Measurements from ENCODE around the gene LRFN2.

LRFN2 gene

DNA sequence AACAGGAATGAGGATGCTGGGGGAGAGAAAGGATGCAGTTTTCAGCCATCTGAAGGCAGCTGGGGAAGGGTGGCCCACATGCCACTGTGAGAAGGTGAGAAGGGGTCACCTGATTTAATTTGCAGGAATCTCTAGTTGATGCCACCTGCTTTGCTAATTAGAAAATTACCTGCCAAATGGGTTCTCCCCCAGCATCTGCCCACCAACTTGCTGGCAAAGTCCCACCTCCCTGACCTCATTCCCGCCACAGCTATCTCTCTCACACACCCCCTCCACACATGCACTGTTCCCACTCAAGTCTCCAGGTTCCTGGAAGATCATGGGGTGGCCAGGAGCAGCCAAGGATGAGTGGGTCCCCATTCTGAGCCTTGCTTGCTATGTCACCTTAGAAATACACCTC, 70.7 kb downstream of the LRFN2 start:
- no peak for DNase-seq (ENCODE audit: low read depth)

DNA sequence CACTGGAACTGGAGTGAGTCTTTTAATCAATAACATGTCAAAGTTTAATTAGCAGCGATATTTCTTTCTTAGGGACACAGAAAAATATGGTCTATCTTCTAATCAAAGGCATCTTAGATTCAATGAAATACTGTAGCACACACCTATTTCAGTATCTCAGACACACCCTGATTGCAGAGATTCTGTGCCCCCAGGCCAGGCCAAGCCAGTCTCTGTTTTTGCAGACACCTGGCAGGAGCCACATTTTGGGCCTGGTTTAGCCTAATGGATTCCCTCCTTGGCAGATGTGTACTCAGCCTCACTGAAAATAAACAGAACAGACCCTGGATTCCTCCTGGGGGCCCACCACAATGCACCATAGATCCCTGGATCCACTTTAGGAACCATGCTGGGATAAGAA, 74.8 kb downstream of the LRFN2 start:
- no peak for DNase-seq (ENCODE audit: low read depth)

DNA sequence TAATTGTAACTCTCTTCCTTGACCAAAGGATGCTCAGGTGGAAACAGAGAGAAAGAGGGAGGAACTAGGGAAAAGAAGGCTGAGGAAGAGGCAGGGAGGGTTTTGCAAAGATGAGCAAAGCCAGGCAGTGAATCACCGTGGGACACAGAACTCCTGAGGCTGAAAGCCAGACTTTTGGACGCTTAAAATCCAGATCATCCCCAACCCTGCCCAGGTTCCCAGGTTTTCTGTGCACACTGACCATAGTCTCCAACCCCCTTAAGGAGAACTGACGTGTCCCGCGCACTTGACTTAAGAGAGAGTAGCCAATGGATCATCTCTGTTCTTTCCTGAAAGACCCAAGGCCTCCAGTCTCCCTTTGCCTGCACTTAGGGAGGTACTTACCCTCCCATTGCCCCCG, 75.3 kb downstream of the LRFN2 start:
- no peak for DNase-seq (ENCODE audit: low read depth)

DNA sequence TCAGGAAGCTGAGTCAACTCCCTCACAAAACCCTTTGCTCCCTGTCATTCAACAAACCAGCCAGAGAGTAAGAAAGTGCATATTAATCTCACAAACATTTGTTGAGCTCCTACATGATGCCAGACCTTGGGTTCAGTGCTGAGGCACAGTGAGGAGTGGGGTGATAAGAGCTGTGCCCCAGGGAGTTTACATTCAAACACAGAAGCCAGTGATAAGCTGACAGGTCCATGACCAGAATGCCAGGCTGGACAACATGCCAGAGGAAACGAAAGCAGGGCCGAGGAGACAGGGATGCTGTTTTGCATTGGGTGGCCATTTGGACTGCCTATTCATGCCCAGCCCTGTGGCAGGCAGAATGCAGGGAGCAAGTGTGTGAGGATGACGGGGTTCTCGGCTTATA, 76.7 kb downstream of the LRFN2 start:
- no peak for DNase-seq (ENCODE audit: low read depth)

DNA sequence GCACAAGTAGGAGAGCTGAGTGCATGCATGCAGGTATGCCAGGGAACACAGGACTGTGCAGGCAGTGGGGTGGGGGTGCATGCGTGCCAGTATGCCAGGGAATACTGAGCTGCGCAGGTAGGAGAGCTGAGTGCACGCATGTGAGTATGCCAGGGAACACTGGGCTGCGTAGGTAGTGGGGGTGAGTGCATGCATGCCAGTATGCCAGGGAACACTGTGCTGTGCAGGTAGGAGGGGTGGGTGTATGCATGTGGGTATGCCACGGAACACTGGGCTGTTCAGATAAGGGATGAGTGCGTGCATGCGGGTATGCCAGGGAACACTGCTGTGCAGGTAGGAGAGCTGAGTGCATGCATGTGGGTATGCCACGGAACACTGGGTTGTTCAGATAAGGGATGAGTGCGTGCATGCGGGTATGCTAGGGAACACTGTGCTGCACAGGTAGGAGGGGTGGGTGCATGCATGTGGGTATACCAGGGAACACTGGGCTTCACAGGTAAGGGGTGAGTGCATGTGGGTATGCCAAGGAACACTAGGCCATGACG, 77.4 kb downstream of the LRFN2 start:
- DNase-seq (ENCODE audit: low read depth), result no peak

DNA sequence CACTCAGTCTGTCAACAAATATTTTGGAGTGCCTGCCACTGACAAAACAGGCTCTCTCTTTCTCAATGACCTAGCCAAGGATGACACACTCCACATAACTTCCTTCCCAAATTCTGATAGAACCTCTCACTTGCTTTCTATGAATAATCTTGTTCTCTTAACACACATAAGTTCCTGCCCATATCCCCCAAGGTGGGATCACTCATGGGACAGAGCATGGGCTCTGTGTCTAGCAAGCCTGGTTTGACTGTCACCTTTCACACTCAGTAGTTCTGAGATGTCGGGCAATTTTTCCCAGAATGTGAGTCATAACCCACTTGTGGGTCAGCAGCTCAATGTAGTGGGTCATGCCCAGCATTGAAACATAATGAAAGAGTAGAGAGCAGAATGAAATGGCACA, 78.1 kb downstream of the LRFN2 start:
- DNase-seq (ENCODE audit: low read depth), result no peak

DNA sequence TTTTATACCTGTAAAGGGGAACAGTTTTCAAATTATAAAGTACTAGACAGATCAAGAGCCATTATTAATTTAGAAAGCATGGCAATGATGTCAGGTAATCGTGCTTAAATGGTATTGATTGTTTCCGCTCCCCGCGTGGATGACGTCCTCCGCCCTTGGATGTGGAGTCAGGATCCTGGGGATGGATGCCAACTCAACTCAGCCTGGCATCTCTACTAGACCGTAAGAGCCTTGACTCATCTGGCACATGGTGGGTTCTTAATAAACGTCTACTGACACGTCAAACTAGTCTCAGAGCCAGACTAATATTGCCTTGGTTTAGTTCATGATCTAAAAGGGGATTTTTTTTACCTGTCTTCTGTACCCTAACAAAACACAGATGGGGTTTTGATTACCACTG, 80.2 kb downstream of the LRFN2 start:
- no peak for DNase-seq (ENCODE audit: low read depth)

DNA sequence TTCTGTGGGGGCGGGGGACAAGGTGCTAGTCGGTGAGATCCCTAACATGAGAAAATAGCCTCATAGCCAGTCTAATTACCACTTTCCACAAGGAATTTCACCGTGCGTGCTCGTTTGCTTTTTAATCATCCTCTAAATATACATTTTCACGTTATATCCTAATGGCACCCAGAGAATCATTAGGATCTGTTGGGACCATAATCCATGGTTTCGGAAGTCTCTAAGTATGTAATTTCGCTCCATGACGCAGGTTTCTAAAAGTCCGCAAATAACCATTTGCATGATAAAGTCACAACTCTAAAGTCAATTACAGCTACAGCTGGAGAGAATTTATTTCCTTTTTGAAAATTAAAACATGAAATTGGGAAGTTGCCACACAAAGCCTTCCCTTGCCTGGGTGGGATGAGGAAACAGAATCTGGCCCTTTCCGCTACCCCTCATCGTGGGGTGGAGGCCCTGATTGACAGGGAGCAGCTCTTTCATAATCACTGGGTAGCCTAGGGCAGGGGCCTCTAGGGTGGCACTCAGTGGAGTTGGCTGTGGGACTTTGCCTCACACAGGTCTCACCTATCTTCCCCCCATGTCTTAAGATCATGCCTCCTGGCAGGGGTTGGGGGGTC, 81.9 kb downstream of the LRFN2 start:
- no peak for DNase-seq (ENCODE audit: low read depth)

DNA sequence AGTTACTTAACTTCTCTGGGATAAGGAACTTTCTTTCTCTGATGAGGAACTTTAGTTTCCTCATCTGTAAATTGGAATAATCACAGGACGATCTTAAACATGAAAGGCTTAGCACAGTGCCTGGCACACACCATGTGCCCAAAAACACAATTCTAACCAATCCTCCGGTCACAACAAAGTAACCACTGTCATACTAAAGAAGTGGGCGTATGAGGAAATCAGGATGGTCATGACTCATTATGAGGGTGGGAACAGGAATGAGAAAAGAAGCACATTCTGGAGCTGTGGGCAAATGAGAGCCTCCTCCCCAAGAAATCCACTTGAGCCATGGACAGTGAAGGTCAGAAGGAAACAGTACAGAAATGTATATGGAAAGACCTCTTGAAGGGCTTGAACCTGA, 82.9 kb downstream of the LRFN2 start:
- no peak for DNase-seq (ENCODE audit: low read depth)

DNA sequence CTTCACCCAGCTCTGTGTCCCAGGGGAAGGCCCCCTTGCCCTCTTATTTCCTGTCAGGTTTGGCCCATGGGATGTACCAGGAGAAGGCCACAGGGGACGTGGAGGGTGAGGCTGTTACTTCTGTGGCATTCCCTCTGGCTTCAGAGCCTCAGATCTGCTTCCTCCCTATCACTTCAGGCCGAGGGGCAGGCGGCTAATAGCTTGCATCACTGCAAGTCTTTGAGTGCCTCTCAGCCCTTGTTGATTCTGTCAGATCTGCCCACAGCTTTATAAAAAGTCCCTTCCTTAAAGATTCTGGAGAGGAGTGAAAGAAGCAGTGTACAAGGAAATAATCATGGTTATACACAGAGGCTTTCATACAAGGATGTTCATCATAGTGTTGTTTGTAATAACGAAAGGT, 86.9 kb downstream of the LRFN2 start:
- no peak for DNase-seq (ENCODE audit: low read depth)

DNA sequence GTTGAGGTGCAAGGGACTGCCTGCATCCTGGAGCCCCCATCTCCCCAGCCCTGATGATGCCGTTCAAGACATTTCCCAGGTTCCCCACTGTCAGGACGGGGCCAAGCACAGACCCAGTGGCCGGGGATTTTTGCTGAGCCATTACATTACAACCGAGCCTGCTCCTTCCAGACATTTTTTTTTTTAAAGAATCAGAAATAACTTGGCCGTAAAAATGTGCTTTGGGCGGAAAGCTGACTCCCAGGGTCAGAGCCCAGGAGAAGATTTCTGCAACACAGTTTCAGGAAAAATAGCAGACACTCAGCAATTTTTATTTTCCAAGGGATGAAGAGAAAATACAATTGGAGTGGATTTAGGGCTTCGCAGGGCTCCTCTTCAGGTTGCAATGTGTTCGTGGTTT, 87.9 kb downstream of the LRFN2 start:
- DNase-seq (ENCODE audit: low read depth), result no peak

DNA sequence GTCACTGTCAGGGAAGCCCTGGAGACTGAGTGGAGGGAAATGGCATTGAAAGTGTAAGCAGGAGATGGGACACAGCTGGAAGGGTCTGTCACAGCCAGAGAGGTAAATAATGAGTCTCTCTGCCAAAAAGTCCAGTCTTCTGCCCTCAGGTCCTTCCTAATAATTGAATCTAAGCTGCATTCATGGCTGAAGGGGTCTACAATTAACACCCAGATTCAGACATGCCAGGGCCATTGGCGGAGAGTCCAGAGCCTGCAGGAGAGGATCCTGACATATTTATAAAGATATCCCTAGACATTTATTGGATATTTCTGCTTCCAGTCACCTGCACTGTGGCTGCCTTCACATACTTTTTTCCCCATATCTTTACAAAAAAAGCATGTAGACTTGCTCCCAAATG, 89.0 kb downstream of the LRFN2 start:
- no peak for DNase-seq (ENCODE audit: low read depth)

DNA sequence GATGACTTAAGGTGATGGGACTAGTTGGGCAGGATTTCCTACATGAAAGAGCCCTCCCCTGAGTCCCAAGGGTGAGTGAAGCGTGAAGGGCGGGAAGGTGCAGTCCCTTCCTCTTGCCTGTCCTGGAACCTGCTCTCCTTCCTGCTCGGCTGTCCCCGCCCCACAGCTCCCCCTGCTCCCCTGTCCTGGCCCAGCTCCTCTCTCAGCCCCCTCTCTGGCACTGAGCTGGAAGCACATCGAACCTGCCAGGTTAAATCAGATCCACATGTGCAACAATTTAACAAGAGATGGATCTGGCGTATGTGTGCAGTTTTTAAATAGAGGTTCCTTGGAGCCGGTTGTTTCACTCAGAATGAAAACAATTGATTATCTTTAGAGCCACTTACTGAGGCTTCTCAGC, 95.0 kb downstream of the LRFN2 start:
- no peak for DNase-seq (ENCODE audit: low read depth)

DNA sequence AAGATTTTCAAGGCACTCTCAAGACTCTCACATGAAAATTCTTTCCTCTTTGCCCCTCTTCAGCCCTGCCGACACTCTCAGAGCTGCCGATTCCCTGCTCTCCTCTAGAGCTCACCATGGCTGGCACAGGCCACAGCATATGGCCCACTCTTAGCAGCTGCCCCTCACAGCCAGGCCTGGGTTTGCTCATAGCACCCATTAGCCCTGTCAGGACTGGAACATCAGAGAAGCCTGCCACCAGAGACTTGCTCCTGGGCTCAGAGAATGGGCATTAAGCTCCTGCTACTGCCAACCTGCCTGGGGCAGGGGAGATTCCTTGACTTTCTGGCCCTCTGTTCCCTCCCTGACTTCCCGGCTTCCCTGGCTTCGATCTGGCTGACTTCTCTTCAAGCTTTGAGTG, 96.7 kb downstream of the LRFN2 start:
- DNase-seq (ENCODE audit: low read depth), result no peak

DNA sequence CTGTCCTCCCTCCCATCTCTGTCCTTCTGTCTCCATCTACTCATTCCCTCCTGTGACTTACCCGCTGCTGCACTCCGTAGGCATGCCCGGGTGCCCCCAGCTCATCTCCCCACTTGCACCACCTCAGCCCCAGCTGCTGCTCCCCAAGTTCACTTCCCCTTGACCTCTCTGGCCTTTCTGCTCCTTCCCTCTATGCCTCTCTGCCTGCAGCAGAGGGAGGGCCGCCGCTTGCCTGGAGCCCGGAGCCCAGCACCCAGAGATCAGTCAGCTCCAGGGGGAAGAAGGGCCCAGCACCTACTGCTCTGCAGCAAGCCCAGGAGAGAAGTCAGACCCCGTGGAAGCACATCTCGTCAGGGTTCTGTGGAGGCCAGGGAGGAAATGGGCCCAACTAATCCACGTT, 97.4 kb downstream of the LRFN2 start:
- no peak for DNase-seq (ENCODE audit: low read depth)

DNA sequence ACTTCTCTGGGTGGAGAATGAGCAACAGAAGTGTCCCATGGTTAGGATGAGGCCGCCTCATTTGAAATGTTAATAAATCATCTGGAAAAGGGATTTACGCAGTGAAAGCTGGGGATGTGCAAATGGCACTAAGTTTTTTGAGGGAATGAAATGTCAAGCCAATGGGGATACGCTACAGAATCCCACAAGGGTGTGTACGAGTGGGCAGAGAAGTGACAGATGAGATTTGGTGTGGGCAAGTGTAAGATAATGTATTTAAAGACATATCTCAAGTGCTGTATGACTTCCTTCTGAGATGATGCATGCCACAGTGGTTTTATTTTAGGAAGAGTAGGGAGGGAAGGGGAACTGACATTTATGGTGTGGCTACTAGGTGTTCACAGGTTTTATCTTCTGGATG, 100.6 kb downstream of the LRFN2 start:
- no peak for DNase-seq (ENCODE audit: low read depth)

DNA sequence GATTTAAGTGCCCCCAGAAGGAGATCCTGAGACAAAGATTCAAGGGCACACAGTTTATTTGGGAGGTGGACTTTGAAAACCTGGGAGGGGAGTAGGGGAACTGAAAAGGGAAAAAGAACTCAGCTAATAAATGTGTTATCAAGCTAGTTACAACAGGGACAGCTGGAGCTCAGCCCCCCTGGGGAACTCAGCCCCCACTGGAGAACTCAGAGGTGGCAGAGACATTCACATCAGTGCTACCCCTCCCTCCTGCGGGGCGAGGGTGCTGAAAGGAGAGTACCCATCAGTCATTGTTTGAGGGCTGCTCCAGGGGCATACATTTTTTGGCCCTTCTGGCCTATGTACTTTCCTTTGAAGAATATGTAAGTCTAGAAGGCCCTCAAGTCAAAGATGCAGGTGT, 101.4 kb downstream of the LRFN2 start:
- DNase-seq (ENCODE audit: low read depth), result no peak

DNA sequence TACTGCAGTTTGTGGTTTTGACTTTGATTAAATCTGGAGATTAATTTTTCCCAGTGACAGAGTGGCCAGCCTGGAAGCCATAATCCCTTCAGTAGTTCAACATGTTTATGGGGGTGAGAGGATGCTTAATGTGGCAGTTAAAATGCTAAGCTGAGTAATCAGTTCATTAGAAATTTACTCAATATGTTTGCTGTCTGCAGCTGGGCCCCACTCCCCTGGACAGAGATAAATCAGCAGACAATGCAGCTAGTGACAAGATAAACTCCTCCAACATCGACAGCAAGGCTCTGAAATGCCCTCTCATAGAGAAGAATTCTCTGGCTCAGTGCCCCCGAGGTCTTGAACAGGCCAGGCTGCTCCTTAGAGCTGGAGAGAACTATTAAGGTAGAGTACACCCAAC, 101.9 kb downstream of the LRFN2 start:
- DNase-seq (ENCODE audit: low read depth), result no peak

DNA sequence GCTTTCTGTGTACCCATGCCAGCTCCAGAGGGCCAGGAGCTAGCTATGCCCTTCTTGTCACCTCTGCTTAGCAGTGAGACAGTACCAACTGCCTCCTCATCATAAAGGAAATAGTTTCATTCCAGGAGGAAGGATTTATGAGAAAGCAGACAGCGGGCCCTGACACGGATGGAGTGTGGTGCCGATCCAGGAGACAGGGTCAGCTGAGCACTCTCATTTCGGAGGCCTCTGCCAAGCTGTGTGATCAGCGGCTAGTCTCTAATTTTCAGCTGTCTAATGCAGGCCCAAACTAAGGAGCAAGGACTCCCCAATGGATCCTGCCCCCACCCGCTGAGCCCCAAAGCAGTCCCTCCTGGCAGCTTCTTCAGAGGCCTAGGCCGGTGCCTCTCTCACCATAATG, 103.1 kb downstream of the LRFN2 start:
- no peak for DNase-seq (ENCODE audit: low read depth)

DNA sequence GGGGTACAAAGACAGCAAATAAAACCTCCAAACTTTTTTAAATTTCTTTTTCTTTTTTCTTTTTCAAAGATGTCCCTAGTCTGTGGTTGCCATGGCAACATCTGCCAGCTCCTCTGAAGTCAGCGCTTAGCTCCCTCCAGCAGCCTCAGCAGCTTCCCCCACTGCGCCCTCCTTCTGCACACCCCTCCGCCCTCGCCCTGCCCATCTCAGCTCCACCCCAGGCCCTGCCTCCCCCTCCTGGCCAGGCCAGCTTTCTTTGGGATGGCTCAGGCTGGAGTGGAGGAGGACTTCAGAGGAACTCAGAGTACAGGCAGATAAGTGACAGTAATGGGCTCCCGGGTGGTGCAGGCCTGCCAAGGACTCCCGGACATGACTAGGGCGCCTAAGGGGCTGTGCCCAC, 104.6 kb downstream of the LRFN2 start:
- DNase-seq (ENCODE audit: low read depth), result no peak

DNA sequence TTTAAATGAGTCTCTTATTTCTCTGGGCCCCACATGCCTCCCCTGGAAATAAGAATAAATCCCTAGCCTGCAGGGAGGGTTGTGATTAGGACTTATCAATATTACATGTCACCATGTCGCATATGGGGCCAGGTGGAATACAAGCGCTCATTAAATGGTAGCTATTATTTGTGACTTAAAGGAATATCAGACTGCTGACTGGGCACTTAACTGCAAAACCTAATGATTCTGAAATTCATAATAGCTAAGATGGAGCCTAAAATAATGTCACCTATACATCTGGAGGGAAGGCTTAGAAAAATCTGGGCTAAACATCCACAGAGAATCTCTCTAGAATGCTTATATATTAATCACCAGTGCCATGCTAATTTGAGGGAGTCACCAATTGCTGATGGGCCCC, 106.5 kb downstream of the LRFN2 start:
- no peak for DNase-seq (ENCODE audit: low read depth)

DNA sequence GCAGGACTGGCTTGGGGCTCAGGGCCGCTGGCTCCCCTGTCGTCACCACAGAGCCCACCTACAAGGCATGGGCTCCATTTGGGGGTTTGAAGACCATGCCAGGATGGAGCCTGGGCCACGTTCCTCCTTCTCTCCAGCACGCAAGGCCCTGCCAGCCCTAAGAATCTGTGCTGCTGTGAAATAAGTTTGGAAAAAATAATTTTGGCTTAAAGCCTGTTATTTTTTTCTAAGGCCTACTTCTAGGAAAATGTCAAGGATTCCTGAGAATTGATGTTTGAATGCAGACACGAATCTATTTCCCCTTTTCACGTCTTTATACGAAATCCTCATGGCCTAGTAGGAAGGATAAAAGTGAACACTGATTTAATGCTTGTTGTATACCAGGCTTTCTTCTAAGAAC, 107.5 kb downstream of the LRFN2 start:
- no peak for DNase-seq (ENCODE audit: low read depth)

DNA sequence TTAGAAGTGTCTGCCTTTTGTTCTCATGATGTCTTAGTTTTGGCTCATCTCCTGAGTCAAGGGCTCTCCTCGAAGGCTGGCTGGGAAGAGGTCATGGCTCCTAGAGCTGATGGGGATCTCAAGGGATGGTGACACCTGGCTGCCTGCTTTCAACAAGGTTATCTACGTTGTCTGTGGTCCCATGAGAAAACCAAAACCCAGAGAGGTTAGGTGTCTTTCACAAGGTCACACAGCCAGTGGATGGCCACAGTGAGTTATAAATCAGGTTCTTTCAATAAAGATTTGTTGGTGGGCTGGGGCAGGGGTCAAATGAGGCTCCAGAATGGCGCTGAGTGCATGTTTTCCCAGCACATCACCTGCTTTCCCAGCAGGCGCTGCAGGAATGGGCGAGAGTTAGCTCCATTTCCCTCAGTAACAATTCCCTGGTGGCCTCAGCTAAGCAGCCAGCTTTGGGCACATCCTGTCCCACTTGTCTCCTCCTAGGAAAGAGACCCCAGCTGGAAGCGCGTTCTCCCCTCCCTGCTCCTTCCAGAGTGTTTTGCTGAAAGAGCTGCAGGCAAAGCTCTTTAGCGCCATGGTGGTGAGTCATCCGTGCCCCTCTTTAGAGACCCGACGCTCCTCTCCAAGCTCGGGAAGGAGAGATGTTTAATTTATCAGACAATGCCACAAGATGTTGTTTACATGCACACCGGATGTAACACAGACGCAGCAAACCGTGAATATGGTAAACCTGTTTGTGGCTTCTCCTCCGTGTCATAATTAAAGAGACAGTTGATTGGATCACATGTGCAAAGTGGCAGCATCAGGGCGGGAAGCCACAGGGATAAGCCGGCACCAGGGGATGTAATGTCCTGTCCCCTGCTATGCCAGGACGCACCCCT, 109.7 kb downstream of the LRFN2 start:
- no peak for DNase-seq (ENCODE audit: low read depth)

DNA sequence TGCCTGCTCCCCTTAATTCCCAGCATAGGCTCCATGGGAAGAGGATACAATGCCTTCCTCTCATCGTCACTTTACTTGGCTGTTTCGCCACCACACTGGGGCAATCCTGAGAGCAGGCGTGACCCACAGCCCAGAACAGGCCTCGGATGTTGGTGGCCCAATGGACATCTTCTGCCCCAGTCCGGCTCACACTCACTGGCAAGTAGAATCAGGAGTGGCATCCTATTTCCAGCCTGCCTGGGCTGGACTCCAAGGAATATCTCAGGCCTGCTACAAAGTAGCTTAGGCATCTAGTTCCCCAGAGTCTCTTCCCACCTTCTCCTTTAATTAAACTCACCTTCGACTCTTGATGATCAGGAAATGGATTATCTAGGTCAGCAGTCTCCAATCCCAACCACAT, 110.5 kb downstream of the LRFN2 start:
- no peak for DNase-seq (ENCODE audit: low read depth)
